ENCODE measurements around the gene PARD3.

Gene PARD3

DNA sequence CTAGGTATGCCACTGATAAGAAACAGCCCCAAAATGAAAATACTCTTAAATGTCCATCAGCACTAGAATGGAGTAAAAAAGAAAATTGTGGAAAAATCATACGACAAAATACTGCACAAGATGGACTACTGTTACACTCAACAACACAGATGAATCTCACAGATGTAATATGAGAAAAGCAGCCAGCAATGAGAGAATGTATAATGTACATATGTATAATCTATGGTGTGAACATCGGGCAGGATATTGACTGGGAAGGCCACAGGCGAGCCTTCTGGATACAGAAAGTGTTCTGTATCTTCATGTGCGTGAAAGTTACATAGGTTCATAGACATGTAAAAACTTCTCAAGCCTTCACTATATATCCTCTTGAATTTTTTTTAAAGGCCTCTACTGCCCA is 212.6 kb downstream of the PARD3 start:
- DNase-seq: no peak

DNA sequence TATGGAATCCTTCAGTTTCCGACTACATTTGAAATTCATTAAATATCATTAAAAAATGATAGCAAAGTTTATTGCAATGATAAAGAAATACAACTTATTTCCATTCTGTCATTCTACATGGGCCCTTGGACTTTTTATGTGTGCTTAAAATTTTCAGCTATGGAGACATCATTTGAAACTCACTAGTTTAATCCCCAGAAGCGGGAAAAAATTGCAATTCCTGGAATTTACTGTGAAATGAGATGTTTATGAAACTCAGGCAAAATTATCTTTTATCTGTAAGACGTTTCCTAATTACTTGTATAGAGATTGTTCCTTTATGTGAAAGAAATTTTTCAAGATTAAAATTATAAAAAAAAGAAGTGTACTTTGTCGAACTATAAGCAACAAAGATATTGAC is 213.4 kb downstream of the PARD3 start:
- no peak for DNase-seq

DNA sequence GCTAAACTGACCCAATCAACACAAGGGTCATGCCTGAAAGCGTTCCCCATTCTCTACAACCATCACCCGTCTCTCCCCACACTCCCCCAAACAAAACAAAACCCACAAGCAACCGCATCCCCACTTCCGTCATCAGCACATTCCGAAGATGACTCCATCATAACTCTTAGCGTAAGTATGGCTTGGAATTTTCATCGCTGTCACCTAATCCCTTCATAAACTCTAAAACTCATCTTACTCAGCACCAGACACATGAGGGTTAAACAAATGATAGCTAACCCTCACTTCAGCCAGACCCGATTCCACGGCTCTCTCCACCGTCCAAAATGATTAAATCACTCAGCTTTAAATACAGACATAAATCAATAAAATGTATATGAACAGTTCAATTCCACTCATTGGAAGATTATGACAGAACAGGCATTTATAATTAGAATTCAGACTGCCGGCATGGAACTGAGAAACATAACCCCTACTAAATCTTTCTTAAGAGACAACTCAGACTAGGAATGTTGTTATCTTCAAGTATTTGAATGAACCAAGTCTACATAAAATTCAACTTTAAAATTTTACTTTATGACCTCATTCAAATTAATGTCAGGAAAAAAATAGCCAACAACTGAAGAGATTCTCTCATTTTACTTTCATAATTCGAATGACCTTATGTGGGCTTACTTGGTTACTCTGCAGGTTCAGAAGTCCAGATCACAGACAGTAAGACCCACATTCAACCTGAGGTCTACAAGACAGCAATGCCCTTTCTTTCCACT is 215.9 kb downstream of the PARD3 start:
- DNase-seq: no peak

DNA sequence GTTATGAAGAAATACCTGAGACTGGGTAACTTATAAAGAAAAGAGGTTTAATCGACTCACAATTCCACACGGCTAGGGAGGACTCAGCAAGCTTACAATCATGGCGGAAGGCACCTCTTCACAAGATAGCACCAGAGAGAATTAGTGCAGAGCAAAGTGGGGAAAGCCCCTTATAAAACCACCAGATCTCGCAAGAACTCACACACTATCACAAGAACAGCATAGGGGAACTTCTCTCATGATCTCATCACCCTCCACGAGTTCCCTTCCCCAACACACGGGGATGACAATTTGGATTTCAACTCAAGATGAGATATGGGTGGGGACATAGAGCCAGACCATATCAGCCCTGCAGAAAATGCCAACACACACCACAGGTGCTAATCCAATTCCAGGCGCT is 218.7 kb downstream of the PARD3 start:
- DNase-seq: no peak

DNA sequence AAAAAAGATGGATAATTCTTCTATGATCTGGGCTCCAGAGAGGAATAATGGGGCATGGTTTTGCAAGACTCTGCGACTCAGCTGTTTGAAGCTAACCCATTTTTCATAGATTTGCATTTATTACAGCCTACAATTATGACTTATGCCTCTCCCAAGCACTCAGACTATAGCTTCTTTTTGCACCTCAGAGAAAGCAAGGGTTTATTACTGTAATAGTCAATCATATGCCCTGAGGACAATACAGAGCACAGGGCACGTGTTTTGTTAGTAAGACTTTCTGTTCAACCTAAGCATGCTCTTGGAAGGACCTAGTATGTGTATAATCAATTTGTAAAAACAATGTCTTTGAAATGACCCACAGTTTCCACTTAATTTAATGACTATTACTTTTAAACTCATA is 221.2 kb downstream of the PARD3 start:
- no peak for DNase-seq

DNA sequence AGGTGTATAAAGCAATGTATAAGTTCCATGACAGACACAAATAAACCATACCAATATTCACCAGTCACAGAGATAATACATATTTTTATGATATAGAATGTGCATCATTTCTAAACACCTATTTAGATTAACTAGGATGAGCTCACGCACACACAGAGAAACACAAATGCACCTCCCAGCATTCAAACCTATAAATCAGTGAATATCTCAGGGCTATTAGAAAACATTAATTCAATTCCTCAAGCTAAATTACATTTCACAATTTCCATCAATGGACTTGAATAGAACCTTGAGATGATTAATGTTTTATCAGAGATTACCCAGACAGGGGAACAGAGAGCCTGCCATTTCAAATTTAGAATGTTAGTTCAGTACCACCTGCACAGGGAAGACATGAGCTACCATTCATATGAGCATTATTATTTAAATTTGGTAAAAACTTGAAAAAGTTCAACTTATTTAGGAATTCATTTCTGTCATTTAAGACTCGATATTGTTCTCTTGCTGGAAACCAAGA is 221.7 kb downstream of the PARD3 start:
- DNase-seq: no peak

DNA sequence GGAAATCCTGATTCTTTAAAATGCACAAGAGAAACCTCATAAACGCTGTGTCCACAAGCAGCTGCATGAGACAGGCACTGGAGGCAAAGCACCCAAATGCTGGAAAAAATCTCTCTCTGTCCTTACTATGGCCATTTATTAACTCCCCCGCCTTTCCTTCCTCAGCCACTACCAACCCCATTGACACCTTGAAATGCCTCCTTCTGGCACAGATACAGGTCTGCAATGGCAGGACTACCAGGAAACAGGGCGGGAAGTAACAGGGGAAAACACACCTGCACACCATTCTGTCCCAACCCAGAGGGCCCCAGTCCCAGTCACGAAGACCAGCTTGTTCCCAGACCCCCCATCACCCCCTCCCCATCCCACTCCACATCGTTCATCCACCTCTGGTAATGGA is 224.3 kb downstream of the PARD3 start:
- DNase-seq: no peak

DNA sequence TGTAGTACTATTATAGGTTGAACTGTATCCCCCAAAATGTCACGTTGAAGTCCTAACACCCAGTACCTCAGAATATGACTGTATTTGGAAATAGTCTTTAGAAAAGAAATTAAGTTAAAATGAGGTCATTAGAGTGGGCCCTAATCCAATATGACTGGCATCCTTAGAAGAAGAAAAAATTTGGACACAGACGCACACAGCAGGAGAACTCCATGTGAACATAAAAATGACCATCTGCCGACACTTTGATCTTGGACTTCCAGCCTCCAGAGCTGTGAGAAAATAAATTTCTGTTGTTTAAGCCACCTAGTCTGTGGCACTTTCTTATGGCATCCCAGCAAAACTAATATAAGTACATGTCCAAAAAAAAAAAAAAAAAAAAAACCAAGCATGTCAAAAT is 225.8 kb downstream of the PARD3 start:
- no peak for DNase-seq

DNA sequence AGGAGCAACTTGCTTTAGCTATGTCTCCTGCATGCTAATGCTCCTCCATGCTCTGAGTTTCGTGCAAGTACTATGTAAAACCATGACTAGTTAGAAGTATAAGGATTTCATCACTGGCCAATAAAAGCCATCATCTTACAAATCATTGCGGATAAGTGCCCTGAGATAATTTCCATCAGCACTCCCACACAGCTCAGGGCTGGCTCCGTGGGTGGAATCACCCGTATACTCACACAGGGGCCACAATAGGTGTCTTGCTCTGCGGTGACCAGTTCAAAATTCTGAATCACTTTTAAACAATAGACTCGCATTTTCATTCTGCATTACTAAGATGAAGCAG is 227.4 kb downstream of the PARD3 start:
- no peak for DNase-seq

DNA sequence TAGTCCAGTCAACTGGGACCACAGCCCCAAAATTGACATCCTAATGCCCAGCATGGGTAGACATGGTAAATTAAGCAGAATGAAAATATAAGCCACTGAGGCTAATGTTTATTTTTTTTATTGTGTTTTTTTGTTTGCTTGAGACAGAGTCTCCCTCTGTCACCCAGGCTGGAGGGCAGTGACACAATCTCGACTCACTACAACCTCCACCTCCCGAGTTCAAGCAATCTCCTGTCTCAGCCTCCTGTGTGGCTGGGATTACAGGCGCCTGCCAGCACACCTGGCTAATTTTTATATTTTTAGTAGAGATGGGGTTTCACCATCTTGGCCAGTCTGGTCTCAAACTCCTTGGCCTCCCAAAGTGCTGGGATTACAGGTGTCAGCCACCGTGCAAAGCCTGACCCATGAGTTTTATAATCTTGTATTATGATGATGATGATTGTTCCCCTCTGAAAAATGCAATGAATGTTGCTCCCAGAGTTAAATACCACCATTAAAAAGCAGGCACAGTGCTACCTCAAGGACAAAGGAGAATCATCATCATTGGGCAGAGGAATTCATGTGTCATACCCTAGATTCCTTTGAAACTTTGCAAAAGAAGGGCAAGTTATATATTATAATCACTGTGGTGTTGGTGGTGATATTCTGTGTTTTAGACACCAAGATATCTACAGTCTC is 228.0 kb downstream of the PARD3 start:
- no peak for DNase-seq

DNA sequence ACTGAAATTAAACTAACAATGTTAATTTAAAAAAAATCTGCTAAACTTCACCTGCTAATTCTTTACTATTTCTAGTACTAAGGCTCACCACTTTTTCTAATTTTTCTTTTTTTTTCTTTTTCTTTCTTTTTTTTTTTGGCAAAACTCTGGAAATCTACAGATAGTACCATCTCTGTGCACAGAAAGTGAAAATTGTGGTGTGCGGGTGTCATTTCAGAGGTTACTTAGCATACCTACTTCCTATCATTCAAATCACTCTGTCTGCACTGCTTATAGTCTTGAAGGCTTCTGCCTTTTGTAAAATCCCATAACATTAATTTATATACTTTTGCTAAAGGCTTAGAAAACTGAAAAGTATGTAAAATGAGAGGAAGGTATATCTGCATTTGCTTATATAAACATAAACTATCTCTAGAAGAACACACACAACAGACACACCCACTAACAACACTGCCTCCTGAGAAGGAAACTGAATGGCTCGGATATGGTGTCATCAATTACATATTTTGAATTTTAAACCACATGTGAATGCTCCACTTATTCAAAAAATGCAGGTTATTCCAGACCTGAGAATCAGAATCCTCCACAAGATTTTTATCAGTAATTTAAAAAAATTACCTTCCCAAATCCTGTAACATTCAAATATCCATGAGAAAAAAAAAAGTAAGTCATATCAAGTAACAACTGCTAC is 229.5 kb downstream of the PARD3 start:
- DNase-seq: no peak

DNA sequence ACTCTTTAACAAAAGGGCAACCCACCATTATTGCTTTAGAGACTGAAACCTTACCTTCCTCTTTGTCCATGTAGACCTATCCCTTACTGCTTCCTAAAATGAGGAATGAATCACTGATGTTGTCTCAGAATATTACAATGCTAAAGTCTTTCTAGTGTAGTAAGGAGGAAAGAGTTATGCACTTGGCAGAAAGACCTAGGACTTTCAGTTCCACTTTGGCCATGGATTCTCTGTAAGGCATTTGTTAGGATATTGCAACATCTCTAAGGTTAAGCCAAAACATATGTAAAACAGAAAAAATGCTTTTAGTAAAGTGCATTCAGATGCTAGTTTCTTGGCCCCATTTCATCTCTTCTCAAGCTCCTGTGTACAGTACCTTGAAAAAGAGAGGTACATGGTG is 230.9 kb downstream of the PARD3 start:
- DNase-seq: no peak

DNA sequence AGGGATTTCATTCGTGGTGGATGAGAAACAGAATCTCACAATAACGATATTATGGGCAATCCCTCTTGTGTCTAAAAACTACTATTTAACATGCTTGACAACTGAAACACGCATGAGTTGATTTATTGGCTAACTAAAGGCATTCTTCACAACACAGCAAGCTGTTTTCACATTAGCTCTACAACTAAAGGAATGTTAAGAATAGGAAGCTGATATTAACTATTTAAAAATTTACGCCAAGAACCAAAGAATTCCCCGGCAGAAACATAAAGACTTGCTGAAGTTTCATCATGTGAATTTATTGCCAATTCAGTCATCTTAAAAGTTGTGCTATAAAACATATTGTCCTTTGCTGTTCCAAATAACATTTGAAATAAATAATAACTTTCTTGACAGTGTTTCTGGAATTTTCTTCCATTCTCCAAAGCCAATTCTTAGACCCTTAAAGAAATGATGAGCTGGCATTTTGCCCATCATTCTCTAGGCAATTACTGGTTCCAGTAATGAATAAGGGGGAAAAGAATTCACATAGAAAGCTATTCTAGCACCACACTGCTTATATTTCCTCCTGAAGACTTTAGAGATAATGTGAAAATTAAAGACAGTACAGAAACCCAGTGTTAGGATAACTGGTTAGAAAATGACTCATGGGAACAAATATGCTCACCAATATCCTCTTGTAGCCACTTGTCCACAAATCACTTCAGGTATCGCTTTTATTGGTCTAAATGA is 233.1 kb downstream of the PARD3 start:
- no peak for DNase-seq

DNA sequence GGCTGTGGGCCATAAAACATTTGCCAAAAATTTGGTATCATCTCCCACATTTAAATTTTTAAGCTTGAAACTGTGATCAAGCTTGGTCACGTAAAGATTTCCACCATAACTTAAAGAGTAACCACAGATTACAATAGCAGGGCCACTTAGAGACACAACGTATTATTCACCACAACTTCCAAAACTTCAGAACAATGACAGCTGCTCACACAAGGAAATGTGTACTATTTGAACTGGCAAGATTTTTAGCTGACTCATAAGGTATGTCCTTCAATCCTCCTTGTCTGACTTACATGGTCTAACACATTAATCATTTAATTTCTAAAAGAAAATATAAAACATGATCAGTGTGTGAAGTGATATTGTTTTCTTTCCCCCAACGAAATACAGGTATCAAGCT is 234.5 kb downstream of the PARD3 start:
- DNase-seq: no peak

DNA sequence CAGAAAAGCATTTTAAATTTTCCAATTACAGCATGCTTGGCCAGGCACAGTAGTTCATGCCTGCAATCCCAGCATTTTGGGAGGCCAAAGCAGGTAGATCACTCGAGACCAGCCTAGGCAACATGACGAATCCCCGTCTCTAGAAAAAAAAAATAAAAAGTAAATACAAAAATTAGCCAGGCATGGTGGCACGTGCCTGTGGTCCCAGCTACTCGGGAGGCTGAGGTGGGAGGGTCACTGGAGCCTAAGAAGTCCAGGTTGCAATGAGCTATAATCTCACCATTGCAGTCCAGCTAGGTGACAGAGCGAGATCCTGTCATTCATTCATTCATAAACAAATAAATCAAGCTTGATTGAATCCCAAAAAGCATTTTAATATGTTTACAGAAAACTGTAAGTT is 234.9 kb downstream of the PARD3 start:
- no peak for DNase-seq

DNA sequence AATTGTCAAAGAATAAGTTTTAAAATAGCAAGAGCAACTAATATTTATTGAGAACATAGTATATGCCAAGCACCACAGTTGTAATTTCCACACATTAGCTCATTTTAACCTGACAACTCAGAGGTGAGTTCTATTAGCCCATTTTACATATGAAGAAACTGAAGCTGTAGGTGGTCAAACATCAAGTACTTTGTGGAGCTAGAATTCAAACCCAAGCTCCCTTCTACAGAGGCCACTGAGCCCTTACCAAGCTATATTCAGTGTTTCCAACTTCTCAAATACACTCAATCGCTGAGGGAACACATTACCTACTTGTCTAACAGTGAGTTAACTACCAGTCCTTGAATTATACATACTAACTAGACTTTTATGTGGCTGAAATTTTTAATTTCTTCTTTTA is 236.6 kb downstream of the PARD3 start:
- no peak for DNase-seq

DNA sequence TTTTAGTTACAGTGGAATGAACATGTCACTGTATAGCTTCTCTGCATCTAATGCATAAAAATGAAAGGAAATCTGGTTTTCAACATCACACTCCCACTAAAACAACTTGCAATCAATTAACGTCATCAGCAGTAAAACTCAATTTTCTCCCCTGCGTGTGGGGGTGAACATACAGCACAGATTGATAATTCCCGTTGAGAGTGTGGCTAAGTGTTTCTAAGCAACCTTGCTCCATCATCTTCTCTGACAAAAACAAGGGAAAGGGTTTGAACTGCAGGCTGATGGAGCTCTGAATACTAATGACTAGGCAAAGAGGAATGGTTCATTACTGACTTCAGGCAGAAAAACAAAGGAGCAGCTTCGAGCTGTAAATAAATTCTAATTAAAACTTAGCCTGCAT is 238.3 kb downstream of the PARD3 start:
- no peak for DNase-seq

DNA sequence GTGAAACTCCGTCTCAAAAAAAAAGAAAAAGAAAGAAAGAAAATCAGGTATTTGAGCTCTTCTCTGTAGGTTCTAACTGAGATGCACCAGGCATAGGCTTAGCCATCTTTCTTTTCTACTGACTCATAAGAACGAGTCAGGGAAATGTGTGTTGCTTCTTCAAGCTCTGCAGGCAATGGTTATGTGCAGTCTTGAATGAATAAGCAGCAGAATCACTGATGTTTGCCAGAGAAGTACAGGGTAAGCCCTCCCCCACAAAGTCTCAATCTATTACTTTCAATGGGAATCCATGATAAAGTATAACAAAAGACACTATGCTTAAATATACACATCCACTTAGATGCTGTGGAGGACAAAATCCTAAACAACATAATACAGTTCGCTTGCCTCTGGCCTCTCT is 239.2 kb downstream of the PARD3 start:
- DNase-seq: no peak

DNA sequence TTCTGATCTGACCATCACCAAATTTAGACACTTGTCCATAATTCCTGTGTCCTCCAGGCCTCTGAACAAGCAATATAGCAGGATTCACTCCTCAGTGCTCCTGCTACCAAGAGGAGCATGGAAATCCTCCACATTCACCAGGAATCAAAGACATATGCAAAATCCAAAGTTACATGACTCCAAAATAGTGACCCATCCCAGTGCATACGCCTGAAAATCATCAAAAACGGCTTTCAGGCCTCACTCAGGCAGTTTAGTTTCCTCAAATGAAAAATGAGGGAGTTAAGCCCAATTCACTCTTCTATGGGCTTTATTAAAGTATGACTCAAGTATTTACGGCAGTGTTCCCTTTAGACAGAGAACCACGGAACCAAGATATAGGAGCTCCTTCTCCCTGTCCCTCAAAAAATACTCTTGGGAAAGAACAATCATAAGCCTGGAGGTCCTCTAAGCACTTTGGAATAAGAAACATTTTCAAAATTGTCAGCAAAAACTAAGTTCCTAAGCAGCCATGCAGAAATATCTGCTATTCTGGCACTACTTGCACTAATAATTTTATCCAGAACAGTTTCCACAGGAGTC is 240.7 kb downstream of the PARD3 start:
- no peak for DNase-seq

DNA sequence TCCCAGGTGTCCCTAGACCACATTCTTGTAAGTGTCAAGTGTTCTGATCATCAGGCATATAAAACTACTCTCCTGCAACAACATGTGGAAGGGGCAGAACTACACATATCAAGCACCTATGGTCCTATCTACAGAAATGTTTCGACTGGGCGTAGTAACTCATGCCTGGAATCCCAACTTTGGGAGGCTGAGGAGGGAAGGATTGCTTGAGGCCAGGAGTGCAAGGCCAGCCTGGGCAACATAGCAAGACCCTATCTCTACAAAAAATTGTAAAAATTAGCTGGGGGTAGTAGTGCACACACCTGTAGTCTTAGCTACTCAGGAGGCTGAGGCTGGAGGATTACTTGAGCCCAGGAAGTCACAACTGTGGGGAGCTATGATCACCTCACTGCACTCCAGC is 244.2 kb downstream of the PARD3 start:
- DNase-seq: no peak

DNA sequence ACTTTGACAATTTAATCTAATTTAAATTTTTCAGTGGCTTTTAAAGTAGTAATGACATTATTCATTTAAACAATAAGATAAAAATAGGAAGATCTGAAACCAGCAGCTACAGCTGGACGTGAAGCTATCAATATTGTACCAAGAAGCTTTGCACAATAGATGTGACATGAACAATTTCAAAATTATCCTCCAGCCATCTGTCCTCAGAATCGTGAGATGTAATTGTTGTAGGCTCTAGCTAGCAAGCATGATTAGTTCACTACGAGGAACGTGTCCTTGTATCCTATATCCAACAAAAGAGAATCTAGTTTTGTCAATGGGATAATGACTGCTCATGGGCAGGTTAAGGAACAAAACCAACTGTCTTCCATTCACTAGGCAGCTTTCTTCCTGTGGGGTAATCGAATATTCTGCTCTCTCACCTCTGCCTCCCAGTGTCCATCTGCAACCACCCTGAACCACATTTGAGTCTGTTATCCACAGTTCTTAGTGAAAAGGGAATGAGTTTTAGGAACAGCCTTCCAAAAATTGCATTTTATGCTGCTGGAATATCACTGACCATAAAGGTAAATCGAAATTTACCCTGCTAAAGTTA is 247.3 kb downstream of the PARD3 start:
- DNase-seq: no peak

DNA sequence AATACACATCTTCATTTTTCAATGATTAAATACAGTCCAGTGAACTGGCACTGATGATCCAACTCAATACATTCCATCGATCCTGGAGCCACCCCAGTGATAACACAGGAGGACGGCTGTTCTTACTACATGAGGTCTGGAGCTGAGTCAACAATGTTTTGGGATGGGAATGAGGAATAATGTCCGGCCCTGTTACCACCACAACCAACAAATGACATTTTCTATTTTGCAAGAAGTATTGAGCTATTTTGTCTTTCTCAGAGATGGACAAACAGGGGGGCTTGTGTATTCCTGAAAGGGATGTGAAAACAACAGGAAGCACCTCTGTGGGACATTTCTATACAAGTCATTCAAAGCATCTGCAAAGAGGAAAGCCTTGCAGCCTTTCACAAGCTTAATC is 249.2 kb downstream of the PARD3 start:
- no peak for DNase-seq

Data from hematopoietic multipotent progenitor cell treated with erythropoietin and hydrocortisone succinate and interleukin-3 and kit ligand, for 8 days (in vitro differentiated cells).